HG03457 (cell line): Measurements from ENCODE around the gene RSRP1.
"Not testable (repeated sequence)": the region's sequence is repeated elsewhere in the genome, so short reads cannot be mapped to it uniquely, and the experiment has no call there.

Source experiments
- ATAC-seq: cut with Tn5 transposase; IDR thresholded peaks from one replicate; pipeline ENCODE4 v1.9.1; 2021; ENCODE audit warnings: moderate number of reproducible peaks; ENCODE audit not compliant: unreplicated experiment

RSRP1 gene

GRCh38 chr1:25259813-25260212, 12.6 kb upstream of the RSRP1 start:
- ATAC-seq = not testable (repeated sequence)

- no peak for ATAC-seq
Observed at GRCh38 chr1:25257196-25257595, 9.9 kb upstream of the RSRP1 start.

GRCh38 chr1:25256578-25256965, 9.3 kb upstream of the RSRP1 start:
- no peak for ATAC-seq

GRCh38 chr1:25255706-25256577, 8.7 kb upstream of the RSRP1 start:
- ATAC-seq = no peak

GRCh38 chr1:25253911-25254310, 6.7 kb upstream of the RSRP1 start:
- ATAC-seq = no peak

GRCh38 chr1:25247829-25248754, 838 bp upstream of the RSRP1 start:
- ATAC-seq = peak; percentile 38

- ATAC-seq = peak; percentile 5
Observed at GRCh38 chr1:25246600-25247023, 642 bp downstream of the RSRP1 start.

- no peak for ATAC-seq
Observed at GRCh38 chr1:25245809-25246599, 1.2 kb downstream of the RSRP1 start.

- no peak for ATAC-seq
Observed at GRCh38 chr1:25245393-25245792, 1.9 kb downstream of the RSRP1 start.

GRCh38 chr1:25243907-25244306, 3.3 kb downstream of the RSRP1 start:
- no peak for ATAC-seq

GRCh38 chr1:25239681-25240541, 7.3 kb downstream of the RSRP1 start:
- peak; percentile 52 for ATAC-seq

- ATAC-seq = no peak
Observed at GRCh38 chr1:25238046-25238445, 9.2 kb downstream of the RSRP1 start.

- not testable (repeated sequence) for ATAC-seq
Observed at GRCh38 chr1:25236261-25236660, 11.0 kb downstream of the RSRP1 start.

- ATAC-seq = not testable (repeated sequence)
Observed at GRCh38 chr1:25235411-25235810, 11.8 kb downstream of the RSRP1 start.

GRCh38 chr1:25232866-25233784, 14.1 kb downstream of the RSRP1 start:
- peak; percentile 37 for ATAC-seq

GRCh38 chr1:25232027-25232865, 15.0 kb downstream of the RSRP1 start, which contains the start of gene SYF2:
SYF2 (minus strand) TSS chr1:25232502; CDS start chr1:25232467, 35 bp downstream.
- ATAC-seq = peak; percentile 54

GRCh38 chr1:25223471-25223870, 23.8 kb downstream of the RSRP1 start:
- ATAC-seq = no peak

GRCh38 chr1:25222606-25223005, 24.6 kb downstream of the RSRP1 start:
- no peak for ATAC-seq
